Astrocyte (in vitro differentiated cells and primary cell): ENCODE results near the gene CYP4F3.

ENCODE experiments used
- CTCF ChIP-seq: IDR thresholded peaks from 2 replicates; pipeline ENCODE4 v1.5.1; 2011; ENCODE audit warnings: low read depth, mild to moderate bottlenecking, inconsistent platforms, low read length, moderate library complexity; ENCODE audit not compliant: insufficient read depth
- EZH2 ChIP-seq: IDR thresholded peaks from 2 replicates; pipeline ENCODE4 v1.6.1; 2012; ENCODE audit warnings: mild to moderate bottlenecking, low read length, inconsistent platforms; ENCODE audit not compliant: insufficient read depth

GRCh38 chr19:15663247-15663646 lies 22.6 kb downstream of the CYP4F3 start:
- TF ChIP-seq CTCF = no peak
- no peak for TF ChIP-seq EZH2
